Fibroblast of skin of abdomen (primary cell): ENCODE measurements around the gene METTL3.

ENCODE experiments used
- DNase-seq: peaks from one replicate; pipeline ENCODE4 v3.0.0-alpha.2; 2013

METTL3 gene

DNA sequence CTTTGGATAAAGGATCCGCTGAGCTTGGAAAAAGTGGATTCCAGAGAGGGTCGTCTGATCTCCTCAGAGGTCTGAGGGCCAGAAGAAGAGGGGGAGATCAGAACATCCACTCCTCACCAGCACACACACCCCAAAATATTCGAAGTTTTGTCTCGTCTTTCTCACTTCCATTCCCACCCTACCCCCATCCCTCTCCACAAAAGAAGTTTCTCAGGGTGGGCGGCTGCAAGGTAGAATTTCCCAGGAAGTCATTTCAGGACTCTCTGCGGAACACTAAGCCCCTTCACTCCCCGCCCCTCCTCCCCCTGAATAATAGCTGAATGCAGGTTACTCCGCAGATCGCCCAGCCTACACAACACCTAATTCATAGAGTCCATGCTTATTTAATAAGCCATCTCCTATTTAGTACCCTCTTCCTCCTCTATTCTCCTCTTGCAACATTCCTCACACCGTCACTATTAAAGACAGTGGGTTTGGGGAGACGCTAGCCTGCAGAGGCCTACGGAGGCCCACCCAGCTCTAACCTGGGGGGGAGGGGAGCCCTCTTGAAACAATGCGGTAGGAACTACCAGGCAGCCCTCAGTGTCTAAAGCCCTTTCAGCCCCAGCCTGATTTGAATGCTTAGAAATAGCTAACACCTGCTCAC lies 15.7 kb upstream of the METTL3 start:
- DNase-seq = no peak

- DNase-seq = peak; percentile 77
These were observed 15.0 kb upstream of the METTL3 start, which contains the start of gene SALL2 for GRCh38 chr14:21525962-21526671. SALL2 (minus strand) TSS chr14:21526346; CDS start chr14:21526127, 219 bp downstream.

- peak; percentile 22 for DNase-seq
These were observed 14.4 kb upstream of the METTL3 start for GRCh38 chr14:21525571-21525961.

DNA sequence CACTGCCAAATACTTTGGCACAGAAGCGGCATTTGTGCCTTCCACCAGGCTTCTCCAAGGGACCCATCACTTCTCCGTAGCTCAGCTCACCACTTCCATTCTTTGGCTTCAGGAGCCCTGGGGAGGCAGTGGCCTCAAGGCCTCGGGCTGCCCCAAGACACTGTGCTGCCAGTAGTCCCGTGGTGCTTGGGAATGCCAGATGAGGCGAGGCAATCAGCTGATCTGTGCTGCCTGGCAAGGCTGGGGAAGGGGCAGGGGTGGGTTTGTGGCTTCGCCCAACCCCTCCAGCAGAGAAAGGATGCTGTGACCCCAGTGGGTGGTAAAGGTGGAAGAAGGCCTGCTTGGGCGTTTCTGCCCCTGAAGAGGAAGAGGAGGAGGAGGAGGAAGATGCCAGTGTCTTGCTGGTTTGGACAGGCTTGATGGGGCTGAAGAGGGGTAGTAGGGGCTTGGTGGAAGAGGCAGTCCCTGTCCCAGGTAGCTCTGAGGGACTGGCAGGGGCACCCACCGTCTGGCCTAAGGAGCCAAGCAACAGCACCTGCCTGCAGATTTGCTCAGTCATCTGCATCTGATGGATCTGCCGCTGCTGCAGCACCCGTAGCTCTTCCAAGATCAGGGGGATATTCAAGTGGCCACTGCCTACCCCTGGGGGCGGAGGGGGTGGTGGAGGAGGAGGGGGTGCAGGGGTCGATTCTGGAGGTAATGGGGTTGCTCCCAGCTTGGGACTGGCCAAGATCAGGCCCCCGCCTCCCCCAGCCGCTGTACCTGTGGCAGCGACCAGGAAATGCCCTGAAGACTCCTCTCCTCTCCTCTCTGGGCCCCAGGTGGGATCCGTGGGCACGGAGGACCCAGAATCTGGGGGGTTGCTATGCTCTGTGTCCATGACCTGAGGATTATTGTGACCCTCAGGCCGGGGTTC lies 13.7 kb upstream of the METTL3 start:
- no peak for DNase-seq

GRCh38 chr14:21523203-21523602 lies 12.1 kb upstream of the METTL3 start:
- DNase-seq = no peak

DNA sequence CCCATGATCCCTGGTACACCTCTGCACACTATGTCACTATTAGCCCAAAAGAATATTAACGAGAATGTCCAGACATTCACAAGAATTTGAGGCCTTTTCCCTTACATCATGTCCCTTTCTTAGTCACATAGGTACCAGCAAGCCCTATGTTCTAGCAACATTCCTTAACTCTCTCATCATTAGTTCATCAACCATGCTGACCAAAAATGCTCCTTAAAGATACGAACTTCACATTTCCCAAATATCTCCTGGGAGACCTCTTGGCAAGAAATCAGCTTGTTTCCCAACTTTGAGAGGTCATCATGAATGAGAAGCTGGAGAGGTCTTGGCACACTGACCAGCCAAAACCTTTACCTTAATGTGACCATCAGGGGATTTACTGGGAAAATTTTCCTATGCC lies 10.4 kb upstream of the METTL3 start:
- DNase-seq = peak; percentile 54

GRCh38 chr14:21520767-21521166 lies 9.6 kb upstream of the METTL3 start:
- DNase-seq = no peak

DNA sequence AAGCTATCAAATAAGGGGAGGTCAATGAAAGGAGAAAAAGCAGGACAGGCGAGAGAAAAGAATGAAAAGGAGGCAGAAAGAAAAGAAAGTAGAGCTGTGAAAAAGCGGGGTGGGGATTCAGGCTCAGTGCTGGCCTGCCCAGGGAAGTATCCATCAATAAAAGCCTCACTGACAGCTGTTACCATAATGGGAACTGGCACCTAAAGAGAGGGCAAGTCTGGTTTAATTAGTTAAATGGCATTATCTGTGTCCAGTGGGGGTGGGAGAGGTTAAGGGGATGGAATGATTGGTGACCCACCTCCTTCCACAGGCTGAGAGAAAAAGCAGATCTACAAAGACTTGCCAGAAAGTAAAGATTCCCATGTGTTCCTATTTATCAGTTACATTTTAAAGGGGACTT lies 7.6 kb upstream of the METTL3 start:
- no peak for DNase-seq

- no peak for DNase-seq
These were observed 3.2 kb upstream of the METTL3 start for GRCh38 chr14:21514341-21514740.

DNA sequence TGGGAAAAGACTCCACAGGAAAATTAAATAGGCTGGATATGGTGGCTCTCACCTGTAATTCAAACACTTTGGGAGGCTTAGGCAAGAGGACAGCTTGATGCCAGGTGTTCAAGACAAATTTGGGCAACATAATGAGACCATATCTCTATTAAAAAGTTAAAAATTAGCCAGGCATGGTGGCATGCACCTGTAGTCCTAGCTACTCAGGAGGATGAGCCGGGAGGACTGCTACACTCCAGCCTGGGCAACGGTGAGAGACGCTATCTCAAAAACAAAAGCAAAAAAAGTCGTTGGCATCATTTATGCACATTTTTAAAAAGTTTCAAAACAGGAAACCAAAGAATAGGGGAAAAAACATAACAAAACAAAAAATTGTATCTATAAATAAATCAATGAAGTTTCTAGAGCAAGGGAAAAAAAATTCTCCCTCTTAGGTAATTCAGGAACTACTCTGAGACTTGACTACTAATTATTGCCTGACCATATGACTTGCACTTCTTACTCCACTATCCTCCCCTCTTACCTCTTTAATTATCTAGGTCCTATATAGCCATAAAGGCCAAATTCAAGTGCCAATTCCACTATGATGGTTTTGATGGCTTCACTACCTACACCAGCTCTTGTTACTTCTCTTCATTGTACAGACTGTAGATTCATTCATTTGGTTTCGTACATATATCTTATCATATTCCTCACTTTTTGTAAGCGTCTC lies 1.6 kb downstream of the METTL3 start:
- DNase-seq = no peak

- no peak for DNase-seq
These were observed 4.6 kb downstream of the METTL3 start for GRCh38 chr14:21506557-21506956.

DNA sequence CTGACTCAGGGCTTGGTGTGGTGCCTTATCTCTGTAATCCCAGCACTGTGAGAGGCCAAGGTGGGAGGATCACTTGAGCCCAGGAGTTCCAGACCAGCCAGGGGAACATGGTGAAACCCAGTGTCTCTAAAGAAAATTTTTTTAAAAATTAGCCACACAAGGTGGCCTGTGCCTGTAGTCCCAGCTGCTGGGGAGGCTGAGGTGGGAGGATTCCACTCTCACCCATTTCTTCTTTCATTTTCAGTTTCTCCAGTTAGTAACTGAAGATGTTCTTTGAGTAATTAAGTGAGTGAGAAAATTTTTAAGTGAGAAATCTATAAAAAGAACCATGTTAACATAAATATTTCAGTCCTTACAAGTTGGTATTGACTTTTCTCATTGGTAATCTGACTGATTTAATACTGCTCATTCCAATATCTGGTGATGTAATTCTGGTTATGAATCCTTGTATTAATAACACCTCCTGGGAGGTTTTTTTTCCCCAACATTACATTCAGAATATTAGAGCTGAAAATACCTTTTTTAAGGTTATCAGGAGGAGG lies 6.1 kb downstream of the METTL3 start:
- DNase-seq = no peak

GRCh38 chr14:21503376-21503775 lies 7.8 kb downstream of the METTL3 start:
- DNase-seq = no peak

GRCh38 chr14:21501568-21501967 lies 9.6 kb downstream of the METTL3 start:
- no peak for DNase-seq

GRCh38 chr14:21498540-21499526 lies 12.3 kb downstream of the METTL3 start:
- DNase-seq = peak; percentile 36

GRCh38 chr14:21496453-21496852 lies 14.7 kb downstream of the METTL3 start:
- no peak for DNase-seq

DNA sequence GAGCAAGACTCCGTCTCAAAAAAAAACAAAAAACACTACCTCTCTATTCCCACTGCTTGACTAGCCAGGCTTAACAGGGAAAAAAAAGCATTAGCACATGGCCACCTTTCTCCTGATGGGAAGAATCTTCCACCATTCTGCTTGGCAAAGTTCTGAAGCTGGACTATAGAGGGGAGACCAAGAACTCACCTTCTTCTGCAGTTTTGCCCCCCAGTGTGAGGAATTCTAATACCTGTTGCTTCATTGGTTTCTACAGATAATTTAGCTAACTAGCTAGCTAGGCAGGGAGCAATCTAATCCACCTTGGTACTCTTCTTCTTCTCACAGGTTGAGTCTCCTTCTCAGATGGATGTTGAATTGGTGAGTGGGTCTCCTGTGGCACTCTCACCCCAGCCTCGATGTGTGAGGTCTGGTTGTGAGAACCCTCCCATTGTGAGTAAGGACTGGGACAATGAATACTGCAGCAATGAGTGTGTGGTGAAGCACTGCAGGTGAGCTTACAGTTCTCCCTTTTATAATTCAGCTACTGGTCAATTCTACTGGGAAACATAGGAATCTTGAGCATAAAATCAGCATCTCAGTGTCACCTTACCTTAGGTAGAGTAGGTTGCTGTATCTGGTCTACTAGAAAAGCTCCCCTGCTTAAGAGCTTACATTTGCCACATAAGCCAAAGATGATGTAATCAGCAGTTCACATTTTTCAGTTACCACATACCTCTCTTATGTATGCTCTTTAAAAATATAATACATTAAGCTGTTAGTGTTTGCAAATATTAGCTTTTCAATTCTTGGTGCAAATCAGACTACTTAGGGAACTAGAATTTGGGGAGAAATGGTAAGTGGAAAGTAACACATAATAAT lies 16.0 kb downstream of the METTL3 start:
- DNase-seq = peak; percentile 42

- peak; percentile 81 for DNase-seq
These were observed 24.5 kb downstream of the METTL3 start for GRCh38 chr14:21486640-21487087.

DNA sequence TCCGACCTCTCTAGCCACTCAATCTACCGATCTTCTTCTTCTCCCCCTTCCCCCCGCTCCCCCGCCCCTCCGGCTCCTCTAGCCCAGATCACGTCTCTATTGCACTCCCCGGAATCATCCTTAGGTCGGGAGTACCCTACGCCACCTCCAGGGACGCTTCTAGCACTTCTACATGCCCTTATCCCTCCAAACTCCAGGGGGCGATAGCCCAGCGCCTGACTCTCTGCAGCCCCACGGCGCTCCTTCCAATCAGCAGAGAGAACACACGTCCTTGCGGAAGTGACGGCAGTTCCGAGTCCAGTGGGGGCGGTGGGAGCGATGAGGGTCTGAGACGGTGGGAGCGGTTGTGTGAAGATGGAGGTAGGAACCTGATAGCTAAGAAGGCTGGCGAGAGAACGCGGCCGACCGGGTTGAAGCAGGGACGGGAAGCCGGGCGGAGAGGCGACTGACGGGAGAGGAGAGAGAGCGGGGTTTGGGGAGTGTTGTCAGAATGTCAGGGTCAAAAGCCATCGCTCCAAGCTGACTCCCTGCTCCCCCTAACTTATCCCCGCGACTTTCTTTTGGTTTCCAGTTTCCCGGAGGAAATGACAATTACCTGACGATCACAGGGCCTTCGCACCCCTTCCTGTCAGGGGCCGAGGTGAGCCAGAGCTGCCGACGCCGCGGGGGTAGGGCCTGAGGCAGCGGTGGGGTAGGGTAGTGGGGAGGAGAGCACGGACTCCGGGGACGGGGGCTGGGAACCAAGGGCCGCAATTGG lies 34.0 kb downstream of the METTL3 start, which contains the start of the genes RAB2B and TOX4:
Gene RAB2B (minus strand): TSS at position 35 of the 757 bp plus-strand sequence. CDS start 87 bp downstream, outside the sequence.
Gene TOX4 (plus strand): TSS at position 271 of the 757 bp plus-strand sequence. CDS start 84 bp downstream, at position 355.
- peak; percentile 98 for DNase-seq
